ENCODE results near the gene FGF9.

Gene FGF9

GRCh38 chr13:21673539-21673788 lies 2.6 kb downstream of the FGF9 start:
- TF ChIP-seq OSR1 (CRISPR knock-in tag; IDR thresholded peaks at IDR 0.05) (no peak), CSRNP3 (CRISPR knock-in tag; IDR thresholded peaks at IDR 0.05) (no peak), ESRRG (CRISPR knock-in tag; IDR thresholded peaks at IDR 0.05) (no peak), CSDC2 (CRISPR knock-in tag; IDR thresholded peaks at IDR 0.05) (no peak), POU6F1 (CRISPR knock-in tag; IDR thresholded peaks at IDR 0.05; ENCODE audit: borderline replicate concordance, low read depth) (no peak), ARNTL (CRISPR knock-in tag; IDR thresholded peaks at IDR 0.05; ENCODE audit: borderline replicate concordance, low read depth) (no peak), PPARA (CRISPR knock-in tag; IDR thresholded peaks at IDR 0.05; ENCODE audit: borderline replicate concordance) (no peak), TCF4 (CRISPR knock-in tag; IDR thresholded peaks at IDR 0.05; ENCODE audit: borderline replicate concordance) (no peak), ZNF8 (CRISPR knock-in tag; IDR thresholded peaks at IDR 0.05) (no peak), RARB (CRISPR knock-in tag; IDR thresholded peaks at IDR 0.05) (no peak), BACH2 (CRISPR knock-in tag; IDR thresholded peaks at IDR 0.05; ENCODE audit: borderline replicate concordance) (no peak), SNAI2 (CRISPR knock-in tag; IDR thresholded peaks at IDR 0.05) (no peak), ZFP3 (CRISPR knock-in tag; IDR thresholded peaks at IDR 0.05) (no peak), TOX (CRISPR knock-in tag; IDR thresholded peaks at IDR 0.05; ENCODE audit: borderline replicate concordance) (no peak), ZC3H10 (CRISPR knock-in tag; IDR thresholded peaks at IDR 0.05) (no peak), GLIS3 (CRISPR knock-in tag; IDR thresholded peaks at IDR 0.05) (no peak), ZNF565 (CRISPR knock-in tag; conservative IDR thresholded peaks at IDR 0.05; ENCODE audit: low read depth) (no peak), CREB5 (CRISPR knock-in tag; IDR thresholded peaks at IDR 0.05; ENCODE audit: low read depth) (no peak), ZNF70 (CRISPR knock-in tag; IDR thresholded peaks at IDR 0.05) (no peak)
- no peak for ATAC-seq

GRCh38 chr13:21673789-21674489 lies 3.1 kb downstream of the FGF9 start:
- ATAC-seq: peak; percentile 45
- TF ChIP-seq CSDC2 (CRISPR knock-in tag; IDR thresholded peaks at IDR 0.05): no peak
- no peak for TF ChIP-seq ZFP3 (CRISPR knock-in tag; IDR thresholded peaks at IDR 0.05)
- no peak for TF ChIP-seq SNAI2 (CRISPR knock-in tag; IDR thresholded peaks at IDR 0.05)
- no peak for TF ChIP-seq ZNF8 (CRISPR knock-in tag; IDR thresholded peaks at IDR 0.05)
- no peak for TF ChIP-seq BACH2 (CRISPR knock-in tag; IDR thresholded peaks at IDR 0.05; ENCODE audit: borderline replicate concordance)
- TF ChIP-seq ESRRG (CRISPR knock-in tag; IDR thresholded peaks at IDR 0.05): no peak
- TF ChIP-seq CREB5 (CRISPR knock-in tag; IDR thresholded peaks at IDR 0.05; ENCODE audit: low read depth): no peak

- no peak for TF ChIP-seq ZFP3 (CRISPR knock-in tag; IDR thresholded peaks at IDR 0.05)
- no peak for TF ChIP-seq TOX (CRISPR knock-in tag; IDR thresholded peaks at IDR 0.05; ENCODE audit: borderline replicate concordance)
- no peak for TF ChIP-seq GLIS3 (CRISPR knock-in tag; IDR thresholded peaks at IDR 0.05)
- no peak for TF ChIP-seq TCF4 (CRISPR knock-in tag; IDR thresholded peaks at IDR 0.05; ENCODE audit: borderline replicate concordance)
- TF ChIP-seq ZNF565 (CRISPR knock-in tag; conservative IDR thresholded peaks at IDR 0.05; ENCODE audit: low read depth): no peak
- no peak for ATAC-seq
These were observed 3.7 kb downstream of the FGF9 start for GRCh38 chr13:21674490-21675009.

GRCh38 chr13:21675095-21675991 lies 4.5 kb downstream of the FGF9 start:
- TF ChIP-seq OSR1 (CRISPR knock-in tag; IDR thresholded peaks at IDR 0.05) (no peak), ESRRG (CRISPR knock-in tag; IDR thresholded peaks at IDR 0.05) (no peak), PATZ1 (CRISPR knock-in tag; IDR thresholded peaks at IDR 0.05; ENCODE audit: borderline replicate concordance) (no peak), PPARA (CRISPR knock-in tag; IDR thresholded peaks at IDR 0.05; ENCODE audit: borderline replicate concordance) (no peak), GLIS3 (CRISPR knock-in tag; IDR thresholded peaks at IDR 0.05) (no peak), ZNF8 (CRISPR knock-in tag; IDR thresholded peaks at IDR 0.05) (no peak), POU6F1 (CRISPR knock-in tag; IDR thresholded peaks at IDR 0.05; ENCODE audit: borderline replicate concordance, low read depth) (no peak)
- no peak for ATAC-seq
